Astrocyte (in vitro differentiated cells and primary cell): ENCODE data around the gene C19orf12.

ENCODE experiments used
- CTCF ChIP-seq: IDR thresholded peaks from 2 replicates; pipeline ENCODE4 v1.5.1; 2011; ENCODE audit warnings: low read depth, mild to moderate bottlenecking, inconsistent platforms, low read length, moderate library complexity; ENCODE audit not compliant: insufficient read depth
- EZH2 ChIP-seq: IDR thresholded peaks from 2 replicates; pipeline ENCODE4 v1.6.1; 2012; ENCODE audit warnings: mild to moderate bottlenecking, low read length, inconsistent platforms; ENCODE audit not compliant: insufficient read depth

- TF ChIP-seq CTCF, result no peak
- no peak for TF ChIP-seq EZH2
Measured at GRCh38 chr19:29764361-29764760, 49.3 kb upstream of the C19orf12 start.
